ENCODE data around the gene NPTN.

The NPTN gene

GRCh38 chr15:73573037-73573436 is 60.2 kb downstream of the NPTN start:
- no peak for DNase-seq (ENCODE audit: low read depth)
- no peak overlapping the region for H3K4me3 ChIP-seq (ENCODE audit: low read depth, low read length)
- TF ChIP-seq CTCF (IDR thresholded peaks at IDR 0.05; ENCODE audit: low read depth, low read length, missing control alignments), result no peak

- DNase-seq (ENCODE audit: low read depth), result no peak
- H3K4me3 ChIP-seq (ENCODE audit: low read depth, low read length), result no peak overlapping the region
- no peak for TF ChIP-seq CTCF (IDR thresholded peaks at IDR 0.05; ENCODE audit: low read depth, low read length, missing control alignments)
Observed at GRCh38 chr15:73572296-73572695, 60.9 kb downstream of the NPTN start.

GRCh38 chr15:73571346-73571745 is 61.8 kb downstream of the NPTN start:
- H3K4me3 ChIP-seq (ENCODE audit: low read depth, low read length), result no peak overlapping the region
- TF ChIP-seq CTCF (IDR thresholded peaks at IDR 0.05; ENCODE audit: low read depth, low read length, missing control alignments), result no peak
- no peak for DNase-seq (ENCODE audit: low read depth)

- TF ChIP-seq CTCF (IDR thresholded peaks at IDR 0.05; ENCODE audit: low read depth, low read length, missing control alignments), result no peak
- no peak for DNase-seq (ENCODE audit: low read depth)
- H3K4me3 ChIP-seq (ENCODE audit: low read depth, low read length), result no peak overlapping the region
Observed at GRCh38 chr15:73570355-73571032, 62.7 kb downstream of the NPTN start.

GRCh38 chr15:73569361-73569760 is 63.8 kb downstream of the NPTN start:
- no peak for TF ChIP-seq CTCF (IDR thresholded peaks at IDR 0.05; ENCODE audit: low read depth, low read length, missing control alignments)
- DNase-seq (ENCODE audit: low read depth), result no peak

GRCh38 chr15:73568564-73569280 is 64.5 kb downstream of the NPTN start:
- H3K4me3 ChIP-seq (ENCODE audit: low read depth, low read length), result no peak overlapping the region
- DNase-seq (ENCODE audit: low read depth), result no peak
- TF ChIP-seq CTCF (IDR thresholded peaks at IDR 0.05; ENCODE audit: low read depth, low read length, missing control alignments), result no peak

More at GRCh38 chr15:73569361-73569760, 63.8 kb downstream of the NPTN start:
- H3K4me3 ChIP-seq (ENCODE audit: low read depth, low read length), result no peak overlapping the region
